SH-SY5Y (cell line): ENCODE measurements around the gene BCL2A1.

ENCODE experiments used
- GATA2 ChIP-seq: IDR thresholded peaks from 2 replicates; pipeline ENCODE4 v1.6.1; 2011; ENCODE audit warnings: mild to moderate bottlenecking, low read depth, low read length
- GATA3 ChIP-seq: IDR thresholded peaks from 2 replicates; pipeline ENCODE4 v1.6.1; 2011; ENCODE audit warnings: low read depth, mild to moderate bottlenecking, low read length, moderate library complexity

The BCL2A1 gene

GRCh38 chr15:79970624-79971434, at the start of gene BCL2A1:
Gene BCL2A1 (minus strand): TSS chr15:79971196. CDS start chr15:79971119, 77 bp downstream.
- no peak for TF ChIP-seq GATA2
- no peak for TF ChIP-seq GATA3

DNA sequence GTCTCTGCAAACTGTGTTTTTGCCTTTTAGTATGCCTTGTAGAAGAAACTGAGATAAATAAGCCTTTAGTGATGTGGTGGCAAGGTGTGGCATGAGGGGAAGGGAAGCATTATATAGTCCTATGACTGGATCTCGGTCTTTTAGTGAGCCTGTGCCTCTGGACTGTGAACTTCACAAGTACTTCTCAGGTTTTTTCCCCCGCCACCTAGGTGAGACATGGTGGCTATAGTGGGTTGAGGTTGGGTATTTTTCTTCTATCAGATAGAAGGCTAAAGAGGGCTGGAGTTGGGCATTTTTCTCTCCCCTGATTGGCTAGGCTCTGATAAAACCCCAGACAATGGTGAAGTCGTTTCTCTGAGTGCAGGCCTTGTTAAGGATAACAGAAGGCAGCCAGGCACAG, 49.7 kb upstream of the BCL2A1 start:
- TF ChIP-seq GATA3, result no peak
- TF ChIP-seq GATA2, result no peak

GRCh38 chr15:80019168-80019745, 48.3 kb upstream of the BCL2A1 start:
- TF ChIP-seq GATA3 (no peak), GATA2 (no peak)

GRCh38 chr15:80015156-80015555, 44.2 kb upstream of the BCL2A1 start:
- no peak for TF ChIP-seq GATA3
- TF ChIP-seq GATA2, result no peak

GRCh38 chr15:80012060-80012726, 41.2 kb upstream of the BCL2A1 start:
- no peak for TF ChIP-seq GATA2
- no peak for TF ChIP-seq GATA3

DNA sequence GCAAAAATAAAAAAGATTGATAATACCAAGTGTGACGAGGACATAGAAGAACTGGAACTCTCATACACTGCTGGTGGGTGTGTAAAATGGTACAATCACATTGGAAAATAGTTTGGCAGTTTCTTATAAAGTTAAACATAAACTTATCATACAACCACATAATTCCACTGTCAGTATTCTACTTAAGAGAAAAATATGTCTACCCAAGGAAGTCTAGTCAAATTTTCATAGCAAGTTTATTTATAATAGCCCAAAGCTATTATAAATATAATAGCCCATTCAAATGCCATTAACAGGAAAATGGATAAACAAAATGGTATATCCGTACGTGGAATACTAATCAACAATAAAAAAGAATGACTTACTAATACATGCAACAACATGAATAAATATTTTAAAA, 40.6 kb upstream of the BCL2A1 start:
- TF ChIP-seq GATA3 (no peak), GATA2 (no peak)

GRCh38 chr15:80010131-80010673, 39.2 kb upstream of the BCL2A1 start:
- TF ChIP-seq GATA2 (no peak), GATA3 (no peak)

DNA sequence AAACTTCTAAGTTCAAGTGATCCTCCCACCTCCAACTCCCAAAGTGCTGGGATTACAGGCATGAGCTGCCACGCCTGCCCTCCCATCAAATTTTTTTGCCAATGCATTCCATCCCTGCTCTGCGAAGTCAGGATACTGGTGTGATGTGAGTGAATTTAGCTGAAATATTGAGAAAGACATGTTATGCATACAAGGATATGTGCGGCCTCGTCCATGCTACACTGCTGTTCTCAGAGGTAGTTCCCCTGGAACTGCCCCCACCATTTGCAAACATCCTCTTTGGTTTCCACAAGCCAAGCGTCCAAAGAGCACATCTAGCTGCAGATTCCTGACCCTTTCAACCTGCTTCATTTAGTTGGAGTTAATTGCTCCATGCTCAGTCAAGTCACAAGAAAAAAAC, 36.5 kb upstream of the BCL2A1 start:
- TF ChIP-seq GATA2 (no peak), GATA3 (no peak)

GRCh38 chr15:80006946-80007345, 36.0 kb upstream of the BCL2A1 start:
- TF ChIP-seq GATA2 (no peak), GATA3 (no peak)

- TF ChIP-seq GATA2 (no peak), GATA3 (no peak)
These were observed 33.0 kb upstream of the BCL2A1 start for GRCh38 chr15:80003934-80004472.

- TF ChIP-seq GATA2, result no peak
- no peak for TF ChIP-seq GATA3
These were observed 32.2 kb upstream of the BCL2A1 start for GRCh38 chr15:80003171-80003570.

DNA sequence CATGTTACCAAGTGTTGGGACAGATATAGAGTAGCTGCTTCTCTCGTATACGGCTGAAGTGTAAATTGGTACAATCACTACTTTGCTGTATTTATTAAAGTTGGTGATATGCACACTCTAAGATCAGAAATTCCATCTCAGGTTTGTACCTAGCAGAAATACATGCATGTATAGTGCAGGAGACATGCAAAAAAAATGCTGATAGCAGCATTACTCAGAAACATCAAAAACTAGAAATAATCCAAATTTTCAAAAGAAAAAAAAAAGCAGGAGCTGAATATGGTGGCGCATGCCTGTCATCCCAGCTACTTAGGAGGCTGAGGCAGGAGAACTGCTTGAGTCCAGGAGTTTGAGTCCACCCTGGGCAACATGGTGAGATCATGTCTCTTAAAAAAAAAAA, 31.3 kb upstream of the BCL2A1 start:
- TF ChIP-seq GATA2 (no peak), GATA3 (no peak)

DNA sequence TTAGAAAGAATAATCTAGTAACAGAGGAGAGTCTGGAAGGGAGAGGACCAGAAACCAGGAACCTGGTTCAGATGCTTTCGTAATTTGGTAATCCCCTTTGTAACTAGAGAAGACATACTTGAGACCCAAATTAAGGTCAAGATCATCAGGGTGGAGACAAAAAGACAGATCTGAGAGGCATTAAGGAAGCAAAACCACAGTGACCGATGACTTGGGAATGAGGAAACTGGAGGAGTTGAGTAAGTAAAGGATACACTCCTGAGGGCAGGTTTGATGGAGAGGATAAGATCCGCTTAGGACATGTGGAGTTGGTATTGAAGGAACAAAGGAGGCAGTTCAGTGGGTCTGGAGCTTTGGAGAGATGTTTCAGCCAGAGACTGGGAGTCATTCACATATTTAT, 23.6 kb upstream of the BCL2A1 start:
- TF ChIP-seq GATA2 (no peak), GATA3 (no peak)

DNA sequence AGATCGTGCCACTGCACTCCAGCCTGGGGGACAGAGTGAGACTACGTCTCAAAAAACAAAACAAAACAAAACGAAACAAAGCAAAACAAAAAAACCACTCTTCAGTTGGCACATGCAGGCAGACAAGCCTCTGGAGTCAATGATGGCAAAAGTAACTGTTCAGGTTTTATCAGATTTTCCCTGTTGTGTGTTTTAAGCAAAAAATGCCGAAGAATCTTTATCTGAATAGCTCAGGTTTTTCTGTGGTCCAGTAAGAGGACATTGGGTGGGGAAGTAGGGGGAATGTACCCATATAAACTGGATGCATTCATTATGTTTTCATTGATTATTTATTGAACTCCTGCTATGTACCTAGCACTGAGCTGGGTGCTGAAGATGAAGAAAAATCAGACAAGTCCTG, 20.8 kb upstream of the BCL2A1 start:
- TF ChIP-seq GATA2 (no peak), GATA3 (no peak)

- TF ChIP-seq GATA2, result no peak
- TF ChIP-seq GATA3, result no peak
These were observed 20.0 kb upstream of the BCL2A1 start for GRCh38 chr15:79990997-79991334.

GRCh38 chr15:79990280-79990996, 19.4 kb upstream of the BCL2A1 start:
- no peak for TF ChIP-seq GATA3
- no peak for TF ChIP-seq GATA2
